ENCODE data around the gene TCTN1. TPM values are rescaled to one million over a fixed set of nuclear protein-coding genes. Genes with fewer than 3 reads are reported as not detected.

TCTN1 gene
- total RNA-seq, 1 donor from 2014 or later = 63.9 TPM

DNA sequence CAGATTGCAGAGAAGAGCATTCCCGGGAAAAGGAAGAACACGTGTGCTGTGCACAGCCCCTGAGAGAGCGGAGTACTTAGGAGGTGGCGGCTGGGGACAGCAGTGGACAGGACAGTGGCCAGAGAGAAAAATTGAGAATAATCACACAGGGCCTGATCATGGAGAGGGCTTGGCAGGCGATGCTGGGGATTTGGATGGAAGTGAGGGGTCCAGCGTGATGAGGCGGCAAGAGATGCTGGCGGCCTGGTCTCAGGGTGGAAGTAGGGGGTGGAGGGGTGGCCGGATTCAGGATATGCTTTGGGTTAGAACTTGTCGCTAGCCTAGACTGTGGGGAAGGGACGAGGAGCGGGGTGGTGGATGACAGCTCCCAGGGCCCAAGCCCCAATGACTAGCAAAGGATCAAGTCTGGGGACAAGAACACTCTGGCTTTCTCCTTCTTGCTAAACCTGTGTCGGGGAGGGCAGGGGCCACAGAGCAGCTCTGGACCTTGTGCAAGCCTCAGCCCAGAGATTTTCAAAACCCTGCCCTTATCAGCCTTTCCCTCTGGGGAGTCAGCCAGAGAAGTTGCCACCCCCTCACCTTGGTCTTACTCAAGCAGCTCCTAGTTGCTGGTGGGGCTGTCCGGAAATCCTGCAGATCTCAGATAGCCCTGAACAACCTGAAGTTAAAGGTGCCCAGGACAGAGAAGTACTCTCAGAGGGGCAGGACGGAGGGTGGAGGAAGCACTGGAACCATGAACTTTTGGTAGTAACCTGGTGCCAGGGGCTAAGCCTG lies 73.7 kb downstream of the TCTN1 start:
- peaks cover 42% of the 10 kb centered on the region for H3K27me3 Mint-ChIP-seq
- H3K9me3 Mint-ChIP-seq = no peaks in the 10 kb centered on the region
- no peak for DNase-seq (ENCODE audit: extremely low spot score, unreplicated experiment)
- H3K4me3 Mint-ChIP-seq = peak overlapping the region; percentile 80
- H3K27ac Mint-ChIP-seq = no peak overlapping the region
- H3K4me1 Mint-ChIP-seq (ENCODE audit: unreplicated experiment) = peaks cover 14% of the 10 kb centered on the region
- TF ChIP-seq, protein P1, sequence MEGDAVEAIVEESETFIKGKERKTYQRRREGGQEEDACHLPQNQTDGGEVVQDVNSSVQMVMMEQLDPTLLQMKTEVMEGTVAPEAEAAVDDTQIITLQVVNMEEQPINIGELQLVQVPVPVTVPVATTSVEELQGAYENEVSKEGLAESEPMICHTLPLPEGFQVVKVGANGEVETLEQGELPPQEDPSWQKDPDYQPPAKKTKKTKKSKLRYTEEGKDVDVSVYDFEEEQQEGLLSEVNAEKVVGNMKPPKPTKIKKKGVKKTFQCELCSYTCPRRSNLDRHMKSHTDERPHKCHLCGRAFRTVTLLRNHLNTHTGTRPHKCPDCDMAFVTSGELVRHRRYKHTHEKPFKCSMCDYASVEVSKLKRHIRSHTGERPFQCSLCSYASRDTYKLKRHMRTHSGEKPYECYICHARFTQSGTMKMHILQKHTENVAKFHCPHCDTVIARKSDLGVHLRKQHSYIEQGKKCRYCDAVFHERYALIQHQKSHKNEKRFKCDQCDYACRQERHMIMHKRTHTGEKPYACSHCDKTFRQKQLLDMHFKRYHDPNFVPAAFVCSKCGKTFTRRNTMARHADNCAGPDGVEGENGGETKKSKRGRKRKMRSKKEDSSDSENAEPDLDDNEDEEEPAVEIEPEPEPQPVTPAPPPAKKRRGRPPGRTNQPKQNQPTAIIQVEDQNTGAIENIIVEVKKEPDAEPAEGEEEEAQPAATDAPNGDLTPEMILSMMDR (conservative IDR thresholded peaks at IDR 0.05) = no peak
- H3K36me3 Mint-ChIP-seq = no peaks in the 10 kb centered on the region

DNA sequence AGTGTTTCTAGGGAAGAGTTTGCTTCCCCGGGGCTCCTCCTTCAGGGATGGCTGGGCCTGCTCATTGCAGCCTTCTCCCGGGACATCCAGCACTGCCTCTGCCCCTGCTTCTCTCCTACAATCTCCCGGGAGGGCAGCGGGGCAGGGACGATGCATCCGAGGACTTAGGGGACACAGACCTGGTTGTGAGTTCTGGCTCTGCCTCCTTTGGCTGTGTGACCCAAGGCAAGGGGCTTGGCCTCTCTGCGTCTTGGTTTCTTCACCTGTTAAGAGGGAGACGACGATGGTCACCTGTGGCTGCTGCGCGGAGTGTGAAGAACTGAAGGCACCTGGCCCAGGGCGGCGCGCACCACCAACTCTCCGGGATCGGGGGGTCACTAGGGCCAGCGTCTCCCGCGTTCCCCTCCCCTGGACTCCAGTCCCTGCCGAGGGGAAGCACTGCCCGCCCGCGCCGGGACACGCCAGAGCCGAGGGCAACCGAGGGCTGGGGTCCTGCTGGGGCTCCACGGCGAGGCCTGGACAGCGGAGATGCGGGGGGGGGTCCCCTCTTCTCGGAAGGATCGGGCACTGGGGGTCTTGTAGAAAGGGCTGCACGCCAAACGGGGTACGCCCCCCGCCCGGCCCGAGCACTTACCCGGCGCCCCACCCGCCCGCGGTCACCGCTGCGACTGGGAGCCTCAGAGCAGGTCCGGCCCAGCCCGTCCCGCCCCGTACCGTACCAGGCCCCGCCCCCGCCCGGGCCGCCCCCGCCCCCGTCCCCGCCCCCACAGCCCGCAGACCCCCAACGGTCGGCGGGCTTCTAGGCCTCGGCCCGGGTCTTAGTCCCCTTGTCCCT lies 74.7 kb downstream of the TCTN1 start, which contains the start of gene HVCN1:
Gene HVCN1, minus strand, starts transcription at position 670 of the 835 bp plus-strand sequence. CDS start 5,870 bp downstream, outside the sequence.
- H3K9me3 Mint-ChIP-seq = no peaks in the 10 kb centered on the region
- peak within 1 kb of the TSS; percentile 70 for H3K27ac Mint-ChIP-seq
- H3K36me3 Mint-ChIP-seq = no peaks in the 10 kb centered on the region
- TF ChIP-seq, protein P1 (conservative IDR thresholded peaks at IDR 0.05) = no peak
- H3K27me3 Mint-ChIP-seq = peaks cover 42% of the 10 kb centered on the region
- H3K4me3 Mint-ChIP-seq = peak within 1 kb of the TSS; percentile 92
- peak; percentile 73 for DNase-seq (ENCODE audit: extremely low spot score, unreplicated experiment)
- peaks cover 14% of the 10 kb centered on the region for H3K4me1 Mint-ChIP-seq (ENCODE audit: unreplicated experiment)

DNA sequence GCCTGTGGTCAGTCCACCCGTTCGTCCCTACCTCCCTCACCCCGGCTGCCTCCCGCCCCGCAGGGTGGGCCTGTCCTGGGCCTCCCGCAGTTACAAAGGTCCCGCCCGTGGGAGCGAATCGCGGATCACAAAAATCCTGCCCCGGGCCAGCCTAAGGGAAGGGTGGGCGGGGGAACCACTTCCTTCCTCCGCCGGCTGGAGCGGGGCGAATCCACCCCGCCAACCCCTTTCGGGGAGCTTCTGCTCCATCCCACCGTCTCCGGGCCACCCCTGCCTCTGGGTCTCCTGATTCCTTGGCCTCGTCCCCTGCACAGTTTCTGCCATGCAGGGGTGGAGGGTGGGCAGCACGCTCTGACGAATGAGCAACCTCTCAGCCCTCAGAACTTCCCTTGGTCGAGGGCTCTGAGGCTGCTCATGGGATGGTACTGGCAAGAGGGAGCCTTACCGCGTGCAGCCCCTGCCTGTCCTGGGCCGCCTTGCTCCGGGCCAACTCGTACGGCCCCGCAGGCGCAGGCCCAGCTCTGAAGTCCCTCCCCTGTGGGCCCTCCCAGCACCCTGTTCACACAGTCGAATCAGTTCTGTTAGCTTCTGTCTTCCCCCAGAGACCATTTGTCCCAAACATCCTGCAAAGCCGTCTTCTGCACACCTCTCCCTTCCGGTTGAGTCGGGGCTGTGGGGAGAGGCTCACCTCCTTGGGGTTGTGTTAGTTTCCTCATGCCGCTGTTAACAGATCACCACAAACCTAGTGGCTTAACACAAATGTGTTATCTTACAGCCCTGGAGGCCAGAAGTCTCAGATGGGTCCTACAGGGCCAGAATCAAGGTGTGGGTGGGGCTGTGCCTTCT lies 75.6 kb downstream of the TCTN1 start:
- Mint-ChIP-seq H3K27me3 (peaks cover 42% of the 10 kb centered on the region), H3K27ac (peak overlapping the region; percentile 70), H3K4me3 (peak overlapping the region; percentile 92), H3K4me1 (ENCODE audit: unreplicated experiment) (peaks cover 14% of the 10 kb centered on the region), H3K36me3 (no peaks in the 10 kb centered on the region), H3K9me3 (no peaks in the 10 kb centered on the region)
- TF ChIP-seq, protein P1 (conservative IDR thresholded peaks at IDR 0.05) = no peak
- no peak for DNase-seq (ENCODE audit: extremely low spot score, unreplicated experiment)

DNA sequence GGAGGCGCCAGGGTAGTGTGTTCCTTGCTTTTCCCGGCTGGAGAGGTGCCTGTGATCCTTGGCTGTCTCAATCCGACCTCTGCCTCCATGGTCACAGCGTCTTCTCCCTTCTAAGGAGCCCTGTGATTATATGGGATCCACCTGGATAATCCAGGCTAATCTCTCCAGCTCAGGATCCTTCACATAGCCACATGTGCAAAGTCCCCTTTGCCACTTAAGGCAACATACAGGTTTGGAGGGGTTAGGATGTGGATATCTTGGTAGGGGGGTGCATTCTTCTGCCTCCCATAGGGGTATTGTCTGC lies 76.2 kb downstream of the TCTN1 start:
- Mint-ChIP-seq H3K27ac (peak overlapping the region; percentile 70), H3K4me3 (peak overlapping the region; percentile 92), H3K27me3 (peaks cover 42% of the 10 kb centered on the region), H3K4me1 (ENCODE audit: unreplicated experiment) (peaks cover 14% of the 10 kb centered on the region), H3K36me3 (no peaks in the 10 kb centered on the region), H3K9me3 (no peaks in the 10 kb centered on the region)
- no peak for DNase-seq (ENCODE audit: extremely low spot score, unreplicated experiment)
- TF ChIP-seq, protein P1 (conservative IDR thresholded peaks at IDR 0.05) = no peak

DNA sequence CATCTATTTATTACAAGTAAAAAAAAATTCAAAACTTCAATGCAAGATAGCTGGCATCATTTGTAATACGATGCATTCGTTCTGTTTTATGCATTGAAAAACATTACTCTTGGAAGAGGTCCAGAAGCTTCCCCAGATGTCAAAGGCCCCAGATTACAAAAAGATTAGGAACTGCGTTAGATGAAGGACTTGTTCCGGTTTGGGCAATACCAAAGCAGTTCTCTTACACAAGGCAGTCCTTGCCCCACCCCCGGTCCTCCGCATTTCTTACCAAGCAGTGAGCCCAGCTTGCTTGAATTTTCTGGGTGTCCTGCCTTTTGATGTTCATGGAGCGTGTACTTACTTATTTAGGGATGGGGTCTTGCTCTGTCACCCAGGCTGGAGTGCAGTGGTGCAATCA lies 79.8 kb downstream of the TCTN1 start:
- Mint-ChIP-seq H3K9me3 (no peaks in the 10 kb centered on the region), H3K4me3 (no peak overlapping the region)

More for the DNA sequence above, 79.8 kb downstream of the TCTN1 start:
- H3K36me3 Mint-ChIP-seq = no peaks in the 10 kb centered on the region
- DNase-seq (ENCODE audit: extremely low spot score, unreplicated experiment) = no peak
- H3K27me3 Mint-ChIP-seq = peaks cover 17% of the 10 kb centered on the region
- peaks cover 15% of the 10 kb centered on the region for H3K4me1 Mint-ChIP-seq (ENCODE audit: unreplicated experiment)
- H3K27ac Mint-ChIP-seq = no peak overlapping the region
- TF ChIP-seq, protein P1 (conservative IDR thresholded peaks at IDR 0.05) = no peak
